ENCODE measurements around the gene GAP43.

DNA sequence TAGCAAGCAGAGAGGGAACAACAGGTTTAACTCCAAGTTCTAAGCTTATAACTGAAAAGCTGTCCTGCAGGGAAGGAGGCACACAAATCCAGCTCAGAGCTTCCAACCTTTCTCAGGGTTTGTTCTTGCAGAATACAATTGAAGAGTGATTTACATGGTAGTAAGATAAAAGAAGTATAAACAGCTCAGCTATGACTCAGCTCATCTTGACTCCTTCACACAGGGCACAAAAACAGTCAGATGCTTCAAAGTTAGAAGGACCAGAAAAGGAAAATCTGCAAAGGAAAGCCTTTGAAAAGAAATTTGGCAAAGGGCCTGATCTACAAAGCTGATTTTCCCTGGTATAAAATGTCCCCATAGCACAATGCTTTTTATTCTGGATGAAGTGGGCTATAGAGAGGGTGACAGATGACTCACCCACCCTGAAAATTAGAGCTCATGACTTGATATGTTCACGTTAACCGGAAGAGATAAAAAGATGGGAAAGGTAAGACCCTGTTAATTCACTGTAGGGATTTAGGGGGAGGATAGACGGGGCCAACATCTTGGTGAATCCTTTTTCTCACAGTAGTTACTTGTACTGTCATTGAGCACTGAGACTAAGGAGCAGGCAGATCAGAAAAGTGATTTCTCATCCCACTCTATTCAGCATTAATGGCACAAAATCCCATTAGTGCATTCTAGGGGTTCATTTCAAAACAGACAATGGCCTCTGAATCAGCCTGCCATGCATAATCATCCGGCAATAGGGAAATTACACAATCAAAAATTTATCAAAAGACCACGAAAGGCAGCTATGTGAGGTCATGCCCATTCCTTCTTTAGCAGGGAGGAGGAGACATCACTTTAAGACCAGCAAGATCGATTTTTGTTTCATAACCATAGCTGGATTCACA is 143.5 kb downstream of the GAP43 start:
- no peak for TF ChIP-seq POLR2A (IDR thresholded peaks at IDR 0.05)
- TF ChIP-seq, protein P1, sequence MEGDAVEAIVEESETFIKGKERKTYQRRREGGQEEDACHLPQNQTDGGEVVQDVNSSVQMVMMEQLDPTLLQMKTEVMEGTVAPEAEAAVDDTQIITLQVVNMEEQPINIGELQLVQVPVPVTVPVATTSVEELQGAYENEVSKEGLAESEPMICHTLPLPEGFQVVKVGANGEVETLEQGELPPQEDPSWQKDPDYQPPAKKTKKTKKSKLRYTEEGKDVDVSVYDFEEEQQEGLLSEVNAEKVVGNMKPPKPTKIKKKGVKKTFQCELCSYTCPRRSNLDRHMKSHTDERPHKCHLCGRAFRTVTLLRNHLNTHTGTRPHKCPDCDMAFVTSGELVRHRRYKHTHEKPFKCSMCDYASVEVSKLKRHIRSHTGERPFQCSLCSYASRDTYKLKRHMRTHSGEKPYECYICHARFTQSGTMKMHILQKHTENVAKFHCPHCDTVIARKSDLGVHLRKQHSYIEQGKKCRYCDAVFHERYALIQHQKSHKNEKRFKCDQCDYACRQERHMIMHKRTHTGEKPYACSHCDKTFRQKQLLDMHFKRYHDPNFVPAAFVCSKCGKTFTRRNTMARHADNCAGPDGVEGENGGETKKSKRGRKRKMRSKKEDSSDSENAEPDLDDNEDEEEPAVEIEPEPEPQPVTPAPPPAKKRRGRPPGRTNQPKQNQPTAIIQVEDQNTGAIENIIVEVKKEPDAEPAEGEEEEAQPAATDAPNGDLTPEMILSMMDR (IDR thresholded peaks at IDR 0.05): no peak
